Measurements from ENCODE around the gene RGS13.
"Not testable (repeated sequence)": the region's sequence is repeated elsewhere in the genome, so short reads cannot be mapped to it uniquely, and the experiment has no call there.

RGS13 gene

DNA sequence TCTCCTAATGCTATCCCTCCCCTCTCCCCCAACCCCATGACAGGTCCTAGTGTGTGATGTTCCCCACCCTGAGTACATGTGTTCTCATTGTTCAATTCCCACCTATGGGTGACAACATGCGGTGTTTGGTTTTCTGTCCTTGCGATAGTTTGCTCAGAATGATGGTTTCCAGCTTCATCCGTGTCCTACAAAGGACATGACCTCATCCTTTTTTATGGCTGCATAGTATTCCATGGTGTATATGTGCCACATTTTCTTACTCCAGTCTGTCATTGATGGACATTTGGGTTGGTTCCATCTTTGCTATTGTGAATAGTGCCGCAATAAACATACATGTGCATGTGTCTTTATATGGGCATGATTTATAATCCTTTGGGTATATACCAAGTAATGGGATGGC is 47.1 kb downstream of the RGS13 start:
- DNase-seq: not testable (repeated sequence)

DNA sequence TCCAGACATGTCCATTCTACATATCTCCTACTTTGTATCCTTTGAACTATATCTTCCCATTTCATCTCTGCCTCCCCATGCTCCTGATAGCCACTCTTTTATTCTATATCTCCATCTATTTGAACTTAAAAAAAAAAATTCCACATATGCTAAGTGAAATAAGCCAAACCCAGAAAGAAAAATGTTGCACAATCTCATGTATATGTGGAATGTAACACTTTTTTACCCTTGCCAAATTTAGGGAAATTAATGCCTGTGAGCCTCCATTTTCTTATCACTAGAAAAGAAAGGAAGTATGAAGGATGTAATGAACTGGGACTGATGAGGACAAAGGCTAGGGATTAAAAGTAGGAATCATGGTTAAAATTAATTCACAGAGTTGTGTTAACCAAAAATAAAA is 53.5 kb downstream of the RGS13 start:
- no peak for DNase-seq

DNA sequence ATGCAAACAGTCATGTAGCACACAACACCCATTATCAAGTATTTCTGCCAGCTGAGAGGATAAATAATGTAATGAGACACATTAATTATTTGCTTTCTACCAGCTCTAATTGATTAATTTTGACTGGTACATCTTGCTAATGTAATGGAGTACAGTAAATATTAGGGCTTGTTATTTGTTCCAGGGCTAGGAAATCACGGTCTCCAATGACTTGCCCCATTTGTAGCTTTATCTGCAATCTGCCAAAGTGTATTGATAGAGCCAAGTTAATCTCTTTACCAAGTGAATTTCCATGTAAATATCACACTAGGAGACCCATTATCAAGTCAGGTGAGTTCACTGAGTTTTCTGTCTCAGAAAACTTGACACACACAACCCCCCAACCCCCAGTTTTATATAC is 55.1 kb downstream of the RGS13 start:
- DNase-seq: no peak

DNA sequence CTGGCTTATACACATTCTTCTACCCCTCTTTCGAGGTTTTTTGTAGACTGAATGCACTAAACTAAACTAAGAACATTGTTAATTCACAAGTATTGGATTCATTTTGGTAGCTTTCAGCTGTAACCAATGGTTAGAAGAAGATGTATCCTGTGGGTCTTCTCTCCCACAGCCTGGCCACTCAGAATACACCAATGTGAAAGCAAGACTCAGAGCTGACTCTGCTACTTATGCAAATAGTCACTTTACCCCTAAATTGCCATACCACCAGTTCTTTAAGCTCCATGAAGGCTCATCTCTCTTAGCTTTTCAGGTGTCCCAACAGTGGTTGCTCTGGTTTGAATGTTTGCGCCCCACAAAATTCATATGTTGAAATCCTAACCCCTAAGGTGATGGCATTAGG is 60.1 kb downstream of the RGS13 start:
- no peak for DNase-seq

DNA sequence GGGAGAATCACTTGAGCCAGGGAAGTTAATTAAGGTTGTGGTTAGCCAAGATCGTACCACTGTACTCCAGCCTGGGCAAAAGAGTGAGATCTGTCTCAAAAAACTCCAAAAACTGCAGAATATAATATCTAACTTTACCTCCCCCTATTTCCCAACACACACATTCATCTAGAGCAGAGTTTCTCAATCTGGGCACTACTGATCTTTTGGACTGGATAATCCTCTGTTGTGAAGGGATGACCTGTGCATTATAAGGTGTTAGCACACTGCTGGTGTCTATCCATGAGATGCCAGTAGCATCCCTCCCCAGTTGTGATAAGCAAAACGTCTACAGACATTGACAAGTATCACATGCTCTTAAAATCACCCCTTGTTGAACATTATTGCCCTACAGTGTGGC is 61.8 kb downstream of the RGS13 start:
- no peak for DNase-seq

DNA sequence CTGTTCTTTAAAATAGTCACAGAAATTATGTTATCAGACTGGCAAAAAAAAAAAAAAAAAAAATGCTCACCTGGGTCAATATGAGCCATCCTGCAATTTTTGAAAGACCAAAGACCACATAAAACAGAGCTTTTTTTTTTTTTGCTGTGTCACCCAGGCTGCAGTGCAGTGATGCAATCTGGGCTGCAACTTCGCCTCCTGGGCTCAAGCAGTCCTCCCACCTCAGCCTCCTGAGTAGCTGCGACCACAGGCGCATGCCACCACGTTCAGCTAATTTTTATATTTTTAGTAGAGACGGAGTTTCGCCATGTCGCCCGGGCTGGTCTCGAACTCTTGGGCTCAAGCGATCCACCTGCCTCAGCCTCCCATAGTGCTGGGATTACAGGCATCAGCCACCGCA is 62.8 kb downstream of the RGS13 start:
- no peak for DNase-seq

DNA sequence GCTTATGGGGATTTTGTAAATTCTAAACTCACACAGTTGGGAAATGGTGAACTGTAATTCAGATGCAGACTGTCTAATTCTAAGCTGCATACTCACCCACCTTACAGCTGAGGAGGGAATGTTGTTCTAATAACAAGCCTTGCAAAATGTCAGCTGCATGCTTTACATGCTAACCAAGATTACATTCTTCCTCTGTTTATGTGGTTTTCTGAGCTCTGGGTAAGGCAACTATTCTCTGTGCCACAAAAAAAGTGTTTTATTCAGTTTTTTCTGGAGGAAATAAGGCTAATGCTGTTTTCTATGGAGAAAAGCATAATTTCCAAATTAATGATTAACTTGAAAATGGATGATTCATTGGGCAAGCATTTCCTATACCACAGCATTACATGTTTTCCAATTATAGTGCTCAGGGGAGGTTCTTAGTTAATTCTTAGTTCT is 64.9 kb downstream of the RGS13 start:
- DNase-seq: no peak

DNA sequence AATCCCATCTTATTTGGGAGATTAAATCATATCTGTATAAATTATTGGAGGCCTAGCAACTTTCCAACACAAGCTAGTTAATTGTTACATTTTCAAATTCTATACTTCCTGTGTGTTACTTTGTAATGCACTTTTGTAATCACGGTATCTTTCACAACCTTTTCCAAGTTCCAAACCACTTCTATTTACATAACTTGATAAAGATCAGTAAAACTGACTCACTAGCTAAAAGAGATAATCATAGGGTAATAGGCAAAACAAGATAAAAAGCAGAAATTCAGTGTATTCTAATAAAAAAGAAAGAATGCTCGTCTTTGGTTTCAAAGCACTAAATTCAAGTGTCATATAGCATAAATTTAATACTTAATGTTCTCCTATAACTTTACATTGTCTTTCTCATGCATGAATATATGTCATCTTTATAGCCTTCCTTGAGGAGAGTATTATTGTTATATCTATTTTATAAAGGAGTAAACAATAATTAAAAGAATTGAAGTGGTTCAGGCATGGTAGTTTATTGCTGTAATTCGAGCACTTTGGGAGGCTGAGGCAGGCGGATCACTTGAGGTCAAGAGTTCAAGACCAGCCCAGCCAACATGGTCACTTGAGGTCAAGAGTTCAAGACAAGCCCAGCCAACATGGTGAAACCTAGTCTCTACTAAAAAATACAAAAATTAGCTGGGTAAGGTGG is 66.4 kb downstream of the RGS13 start:
- DNase-seq: no peak

DNA sequence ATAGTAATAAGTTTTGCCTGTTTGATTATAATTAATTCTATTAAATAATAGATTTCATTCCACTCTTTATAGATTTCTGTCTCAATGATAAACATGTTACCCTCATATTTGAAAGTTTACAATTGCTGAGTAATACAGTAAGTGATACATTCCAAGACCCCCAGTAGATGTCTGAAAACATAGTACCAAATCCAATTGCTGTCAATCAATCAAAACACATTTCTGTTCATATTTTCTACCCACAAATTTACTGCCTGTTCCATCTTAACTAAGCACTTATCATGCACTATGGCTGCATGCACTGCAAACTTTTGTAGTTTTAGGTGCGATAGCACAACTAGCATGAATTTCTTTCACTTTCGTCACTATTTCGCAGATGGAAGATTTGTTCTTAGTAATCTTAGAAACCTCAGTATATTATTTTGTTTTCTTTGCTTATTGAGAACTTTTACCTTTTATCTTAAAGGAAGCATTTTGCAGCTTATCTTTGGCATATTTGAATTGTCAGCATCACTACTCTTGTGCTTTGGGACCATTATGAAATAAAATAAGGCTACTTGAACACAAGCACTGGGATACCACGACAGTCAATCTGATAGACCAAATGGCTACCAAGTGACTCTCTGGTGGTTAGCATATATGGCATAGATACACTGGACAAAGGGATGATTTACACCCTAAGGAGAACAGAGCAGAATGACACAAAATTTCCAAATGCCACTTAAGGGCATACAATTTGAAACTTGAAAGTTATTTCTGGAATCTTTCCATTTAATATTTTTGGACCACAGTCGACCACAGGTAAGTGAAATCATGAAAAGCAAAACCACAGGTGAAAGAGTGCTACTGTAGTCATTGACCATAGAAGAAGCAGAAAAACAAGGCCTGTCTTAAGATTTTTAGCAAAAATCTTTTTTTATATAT is 67.6 kb downstream of the RGS13 start:
- no peak for DNase-seq

DNA sequence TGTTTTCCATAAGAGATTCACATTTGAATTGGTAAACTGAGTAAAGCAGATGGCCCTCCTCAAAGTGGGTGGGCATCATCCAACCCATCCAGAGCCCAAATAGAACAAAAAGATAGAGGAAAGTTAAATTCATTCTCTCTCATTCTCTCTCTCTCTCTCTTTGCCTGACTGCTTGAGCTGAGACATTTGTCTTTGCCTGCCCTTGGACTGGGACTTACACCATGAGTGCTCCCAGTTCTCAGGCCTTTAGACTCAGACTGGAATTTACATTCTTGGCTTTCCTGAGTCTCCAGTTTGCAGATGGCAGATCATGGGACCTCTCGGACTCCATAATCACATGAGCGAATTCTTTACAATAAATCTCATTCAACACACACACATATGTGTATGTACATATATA is 69.6 kb downstream of the RGS13 start:
- DNase-seq: no peak

DNA sequence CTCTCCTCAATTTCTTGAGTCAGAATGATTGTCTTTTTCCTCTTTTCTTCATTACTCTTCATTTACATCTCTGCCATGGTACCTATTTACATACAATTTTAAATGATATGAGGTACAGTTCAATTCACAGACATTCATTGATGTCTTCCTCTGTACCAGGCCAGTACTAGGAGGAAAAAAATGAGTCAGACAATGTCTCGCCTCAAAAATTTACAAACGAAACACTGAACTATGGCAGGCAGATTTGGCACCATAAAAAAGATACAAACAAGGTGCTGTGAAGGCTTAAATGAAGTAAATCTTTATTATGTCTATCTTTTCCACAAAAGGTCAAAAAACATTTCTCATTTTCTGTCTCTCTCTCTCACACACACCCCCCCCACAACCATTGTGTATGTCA is 71.0 kb downstream of the RGS13 start:
- no peak for DNase-seq

DNA sequence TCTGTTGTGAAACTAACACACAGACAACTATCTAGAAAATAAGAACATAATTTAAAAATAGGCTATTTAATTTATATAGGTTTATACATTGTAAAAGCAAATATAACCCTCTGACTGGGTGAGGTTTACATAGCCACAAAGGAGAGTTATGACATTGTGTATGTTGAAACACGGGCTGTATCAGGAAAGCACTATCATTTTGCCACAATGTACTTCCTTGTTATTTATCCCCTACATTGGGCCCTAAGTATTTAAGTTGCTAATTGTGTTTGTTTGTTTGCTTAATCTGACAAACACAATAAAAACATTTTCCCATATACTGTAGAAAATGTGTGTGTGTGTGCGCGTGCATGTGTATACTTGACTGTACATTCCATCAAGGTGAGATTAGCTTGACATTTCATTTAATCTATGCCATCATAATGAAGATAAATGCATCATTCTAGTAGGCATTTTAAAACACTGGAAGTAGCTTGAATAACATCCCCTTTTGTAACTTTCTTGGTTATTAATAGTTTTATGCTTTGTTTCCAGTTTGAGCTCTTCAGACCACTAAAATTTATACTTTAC is 72.1 kb downstream of the RGS13 start:
- DNase-seq: no peak

DNA sequence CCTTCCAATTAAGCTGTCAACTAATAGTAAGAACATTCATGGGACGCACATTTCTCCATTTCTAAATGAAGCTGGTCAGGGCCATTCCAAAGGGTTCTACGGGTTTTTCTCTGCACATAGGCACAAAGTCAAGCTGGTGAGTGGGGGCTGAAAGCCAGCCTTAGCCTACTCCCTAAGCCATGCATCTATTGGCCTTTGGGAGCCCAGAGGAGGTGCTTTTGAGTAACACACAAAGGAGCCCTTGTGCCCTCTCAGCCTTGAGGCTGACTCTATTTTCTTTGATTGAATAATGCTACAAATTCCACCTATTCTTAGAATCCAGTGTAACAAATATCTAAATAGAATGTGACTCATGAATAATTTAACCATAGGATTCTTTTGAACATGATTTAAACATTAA is 73.6 kb downstream of the RGS13 start:
- no peak for DNase-seq
